GM13977 (cell line): ENCODE data around the gene DGCR2.
"Not testable (repeated sequence)": the region's sequence is repeated elsewhere in the genome, so short reads cannot be mapped to it uniquely, and the experiment has no call there.

ENCODE experiments used
- DNase-seq: peaks from one replicate; pipeline ENCODE4 v3.0.0; 2012; ENCODE audit warnings: low spot score
- in situ Hi-C: fragments of 300-500 bp; cut with MboI; formaldehyde crosslinking; loops from one replicate; pipeline ENCODE4 v1.12.0; 2022; ENCODE audit warnings: low sequenced_read_pairs, low pct_unique_long_range_greater_than_20kb, mixed read lengths, inconsistent platforms; ENCODE audit not compliant: unreplicated experiment
- TF ChIP-seq, protein P1 (sequence below): IDR thresholded peaks from 2 replicates; pipeline ENCODE4 v1.5.1; 2012; ENCODE audit warnings: mild to moderate bottlenecking, control low read depth; ENCODE audit not compliant: insufficient read depth; ENCODE audit errors: extremely low read depth, missing control alignments

DGCR2 gene

DNA sequence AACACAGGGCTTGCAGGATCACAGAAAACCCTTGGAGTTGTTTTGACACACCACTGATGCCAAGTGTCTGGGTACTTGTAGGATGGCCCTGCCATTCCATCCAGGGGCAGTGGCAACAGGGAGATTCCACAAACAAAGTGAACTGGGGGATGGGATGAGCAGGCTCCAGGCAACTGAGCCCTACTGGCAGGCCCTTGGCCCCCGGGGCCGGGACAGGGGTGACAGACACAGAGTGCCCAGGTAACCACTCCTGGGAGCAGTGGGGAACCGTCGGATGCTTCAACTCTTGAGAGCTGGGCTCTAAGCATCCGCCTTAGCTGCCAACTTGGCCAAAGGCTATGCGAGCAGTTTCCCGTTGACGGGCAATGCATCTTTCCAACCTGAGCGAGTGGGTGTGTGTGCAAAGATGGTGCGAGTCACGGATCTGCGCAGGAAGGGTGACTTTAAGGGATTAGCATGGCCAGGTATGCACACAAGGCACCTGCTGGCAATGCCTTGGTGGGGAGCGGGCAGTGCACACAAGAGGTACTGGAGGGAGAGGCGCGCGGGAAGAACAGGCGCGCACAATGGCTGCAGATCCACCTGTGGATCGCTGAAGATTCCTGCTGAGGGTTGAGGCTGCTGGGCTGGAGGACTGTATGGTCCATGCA is 103.1 kb downstream of the DGCR2 start:
- in situ Hi-C loops: no loop called here
- DNase-seq: peak; percentile 4
- TF ChIP-seq, protein P1, sequence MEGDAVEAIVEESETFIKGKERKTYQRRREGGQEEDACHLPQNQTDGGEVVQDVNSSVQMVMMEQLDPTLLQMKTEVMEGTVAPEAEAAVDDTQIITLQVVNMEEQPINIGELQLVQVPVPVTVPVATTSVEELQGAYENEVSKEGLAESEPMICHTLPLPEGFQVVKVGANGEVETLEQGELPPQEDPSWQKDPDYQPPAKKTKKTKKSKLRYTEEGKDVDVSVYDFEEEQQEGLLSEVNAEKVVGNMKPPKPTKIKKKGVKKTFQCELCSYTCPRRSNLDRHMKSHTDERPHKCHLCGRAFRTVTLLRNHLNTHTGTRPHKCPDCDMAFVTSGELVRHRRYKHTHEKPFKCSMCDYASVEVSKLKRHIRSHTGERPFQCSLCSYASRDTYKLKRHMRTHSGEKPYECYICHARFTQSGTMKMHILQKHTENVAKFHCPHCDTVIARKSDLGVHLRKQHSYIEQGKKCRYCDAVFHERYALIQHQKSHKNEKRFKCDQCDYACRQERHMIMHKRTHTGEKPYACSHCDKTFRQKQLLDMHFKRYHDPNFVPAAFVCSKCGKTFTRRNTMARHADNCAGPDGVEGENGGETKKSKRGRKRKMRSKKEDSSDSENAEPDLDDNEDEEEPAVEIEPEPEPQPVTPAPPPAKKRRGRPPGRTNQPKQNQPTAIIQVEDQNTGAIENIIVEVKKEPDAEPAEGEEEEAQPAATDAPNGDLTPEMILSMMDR: no peak

DNA sequence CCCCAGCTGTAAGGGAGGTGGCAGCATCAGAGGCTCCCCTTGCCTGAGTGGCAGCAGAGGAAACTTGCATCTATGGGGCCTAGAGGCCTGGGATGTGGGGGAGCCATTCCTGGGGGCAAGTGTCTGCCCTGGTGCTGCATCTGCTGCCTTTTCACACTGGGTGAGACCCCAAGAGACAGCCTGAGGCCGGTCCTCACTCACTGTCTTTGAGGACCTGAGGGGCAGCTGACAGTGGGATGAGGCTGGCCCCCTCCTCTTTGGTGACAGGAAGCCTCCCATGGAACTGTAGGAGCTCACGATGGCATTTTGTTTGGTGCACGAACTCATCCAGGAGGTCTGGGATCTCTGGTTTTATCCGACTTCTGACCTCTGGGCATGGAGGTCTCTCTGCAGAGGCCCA is 104.0 kb downstream of the DGCR2 start:
- in situ Hi-C loops: no loop called here
- TF ChIP-seq, protein P1: no peak
- DNase-seq: no peak

DNA sequence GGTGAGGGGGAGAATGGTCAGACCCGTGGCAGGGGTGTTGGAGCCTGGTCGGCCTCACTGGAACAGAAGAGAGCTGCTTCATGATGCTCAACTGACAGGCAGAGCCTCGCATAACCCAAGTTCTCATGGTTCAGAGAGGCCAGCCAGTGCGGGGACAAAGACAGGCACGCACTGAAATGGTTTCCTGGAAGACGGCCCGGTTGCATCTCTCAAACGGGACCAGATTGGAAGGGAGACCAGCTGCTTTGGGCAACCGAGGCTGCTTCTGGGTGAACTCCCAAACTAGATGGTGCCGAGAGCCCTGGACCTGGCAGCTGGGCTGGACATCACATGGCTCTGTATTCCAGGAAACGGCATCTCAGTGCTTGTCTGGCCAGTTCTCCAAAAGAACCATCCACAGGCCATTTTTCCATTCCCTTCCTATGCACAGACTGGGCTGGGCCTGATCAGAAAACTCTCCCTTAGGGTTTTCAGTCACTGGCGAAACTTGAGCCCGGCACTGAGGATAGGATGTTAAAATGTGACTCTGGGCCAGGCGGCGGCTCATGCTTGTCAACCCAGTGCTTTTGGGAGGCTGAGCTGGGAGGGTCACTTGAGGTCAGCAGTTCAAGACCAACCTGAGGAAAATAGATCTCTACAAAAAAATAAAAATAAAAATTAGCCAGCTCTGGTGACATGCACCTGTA is 106.0 kb downstream of the DGCR2 start:
- in situ Hi-C loops: no loop called here
- TF ChIP-seq, protein P1: no peak
- DNase-seq: no peak

DNA sequence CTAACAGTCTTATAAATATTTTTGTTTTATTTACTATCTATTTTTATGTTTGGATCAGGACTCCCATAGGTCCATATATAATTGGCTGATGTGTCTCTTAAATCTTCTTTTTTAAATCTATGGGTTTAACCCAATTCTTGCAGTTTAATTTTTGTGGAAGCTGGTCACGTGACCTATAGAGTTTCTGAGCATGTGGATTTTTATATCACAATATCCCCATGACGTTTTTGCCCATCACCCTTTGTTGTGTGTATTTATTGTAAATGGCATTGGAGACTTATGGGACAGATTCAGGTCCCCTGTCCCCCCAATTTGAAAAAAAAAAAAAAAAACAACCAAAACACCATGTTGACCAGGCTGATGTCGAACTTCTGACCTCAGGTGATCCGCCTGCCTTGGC is 107.3 kb downstream of the DGCR2 start:
- no peak for DNase-seq
- in situ Hi-C loops: no loop called here
- TF ChIP-seq, protein P1: no peak

DNA sequence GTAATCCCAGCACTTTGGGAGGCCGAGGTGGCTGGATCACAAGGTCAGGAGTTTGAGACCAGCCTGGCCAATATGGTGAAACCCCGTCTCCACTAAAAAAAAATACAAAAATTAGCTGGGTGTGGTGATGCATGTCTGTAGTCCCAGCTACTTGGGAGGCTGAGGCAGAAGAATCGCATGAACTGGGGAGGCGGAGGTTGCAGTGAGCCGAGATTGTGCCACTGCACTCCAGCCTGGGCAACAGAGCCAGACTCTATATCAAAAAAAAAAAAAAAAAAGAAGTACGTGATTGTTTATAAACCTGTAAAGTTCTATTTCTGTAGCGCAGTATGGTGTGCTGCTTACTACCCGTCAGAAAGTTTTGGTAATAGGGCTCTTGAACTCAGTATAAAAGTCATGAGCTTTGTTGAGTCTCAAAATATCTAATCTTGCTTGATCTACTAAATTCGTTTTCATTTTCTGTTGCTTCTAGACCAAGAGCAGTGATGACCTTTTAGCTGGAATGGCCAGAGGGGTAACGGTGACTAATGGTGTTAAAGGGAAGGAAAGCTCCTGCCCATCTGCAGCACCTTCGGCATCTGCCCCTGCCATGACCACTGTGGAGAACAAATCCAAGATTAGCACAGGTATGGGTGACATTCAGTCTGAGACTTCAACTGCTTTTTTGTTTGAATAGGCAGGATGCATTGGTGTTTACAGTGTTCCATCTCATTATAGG is 108.2 kb downstream of the DGCR2 start:
- in situ Hi-C loops, DNase-seq: not testable (repeated sequence)

DNA sequence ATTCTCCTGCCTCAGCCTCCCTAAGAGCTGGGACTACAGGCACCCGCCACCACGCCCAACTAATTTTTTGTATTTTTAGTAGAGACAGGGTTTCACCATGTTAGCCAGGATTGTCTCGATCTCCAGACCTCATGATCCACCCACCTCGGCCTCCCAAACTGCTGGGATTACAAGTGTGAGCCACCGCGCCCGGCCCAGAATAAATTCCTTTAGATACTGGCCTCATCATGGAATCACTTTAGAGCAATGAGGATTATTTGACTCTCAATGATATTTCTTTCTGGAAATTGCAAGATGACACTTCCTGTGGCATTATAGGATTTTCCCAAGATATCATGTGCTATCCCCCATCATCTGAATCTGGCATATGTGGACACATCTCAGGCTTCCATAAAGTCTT is 108.8 kb downstream of the DGCR2 start:
- DNase-seq, in situ Hi-C loops: not testable (repeated sequence)

DNA sequence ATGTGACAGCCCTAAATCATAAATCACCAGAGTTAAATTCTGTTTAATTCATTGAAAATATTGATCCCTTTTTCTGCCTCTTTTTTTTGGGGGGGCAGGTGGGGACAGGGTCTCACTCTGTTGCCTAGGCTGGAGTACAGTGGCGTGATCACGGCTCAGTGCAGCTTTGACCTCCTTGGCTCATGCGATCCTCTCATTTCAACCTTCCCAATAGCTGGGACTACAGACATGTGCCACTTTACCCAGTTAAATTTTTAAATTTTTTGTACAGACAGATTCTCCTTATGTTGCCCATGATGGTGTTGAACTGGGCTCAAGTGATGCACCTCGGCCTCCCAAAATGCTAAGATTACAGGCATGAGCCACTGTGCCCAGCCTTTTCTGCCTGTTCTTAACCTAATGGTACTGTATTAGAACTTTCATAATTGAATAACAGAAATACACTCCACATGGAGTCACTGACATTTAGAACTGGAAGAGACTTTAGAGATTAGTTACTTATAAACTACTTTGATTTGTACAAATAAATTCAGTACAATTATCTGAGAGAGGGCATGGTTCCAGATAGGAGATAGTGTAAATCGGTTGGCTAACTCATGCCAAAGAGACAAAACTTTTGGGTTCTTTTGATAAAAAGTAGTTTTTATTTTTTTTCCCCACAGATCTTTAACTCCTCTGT is 109.8 kb downstream of the DGCR2 start:
- TF ChIP-seq, protein P1: no peak
- in situ Hi-C loops: no loop called here
- DNase-seq: no peak

DNA sequence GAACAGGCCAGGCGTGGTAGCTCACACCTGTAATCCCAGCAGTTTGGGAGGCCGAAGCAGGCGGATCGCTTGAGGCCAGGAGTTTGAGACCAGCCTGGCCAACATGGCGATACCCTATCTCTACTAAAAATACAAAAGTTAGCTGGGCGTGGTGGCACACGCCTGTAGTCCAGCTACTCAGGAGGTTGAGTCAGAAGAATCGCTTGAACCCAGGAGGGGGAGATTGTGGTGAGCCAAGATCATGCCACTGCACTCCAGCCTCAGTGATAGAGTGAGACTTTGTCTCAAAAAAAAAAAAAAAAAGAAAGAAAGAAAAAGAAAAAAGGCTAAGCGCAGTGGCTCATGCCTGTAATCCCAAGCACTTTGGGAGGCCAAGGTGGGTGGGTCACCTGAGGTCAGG is 110.6 kb downstream of the DGCR2 start:
- DNase-seq, in situ Hi-C loops: not testable (repeated sequence)
